HG02571 (cell line): Measurements from ENCODE around the gene OR13C8.
"Not testable (repeated sequence)": the region's sequence is repeated elsewhere in the genome, so short reads cannot be mapped to it uniquely, and the experiment has no call there.

ENCODE experiments used
- ATAC-seq: cut with Tn5 transposase; IDR thresholded peaks from one replicate; pipeline ENCODE4 v1.9.1; 2021; ENCODE audit warnings: mild to moderate bottlenecking, moderate library complexity; ENCODE audit not compliant: unreplicated experiment

Gene OR13C8, protein sequence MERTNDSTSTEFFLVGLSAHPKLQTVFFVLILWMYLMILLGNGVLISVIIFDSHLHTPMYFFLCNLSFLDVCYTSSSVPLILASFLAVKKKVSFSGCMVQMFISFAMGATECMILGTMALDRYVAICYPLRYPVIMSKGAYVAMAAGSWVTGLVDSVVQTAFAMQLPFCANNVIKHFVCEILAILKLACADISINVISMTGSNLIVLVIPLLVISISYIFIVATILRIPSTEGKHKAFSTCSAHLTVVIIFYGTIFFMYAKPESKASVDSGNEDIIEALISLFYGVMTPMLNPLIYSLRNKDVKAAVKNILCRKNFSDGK

DNA sequence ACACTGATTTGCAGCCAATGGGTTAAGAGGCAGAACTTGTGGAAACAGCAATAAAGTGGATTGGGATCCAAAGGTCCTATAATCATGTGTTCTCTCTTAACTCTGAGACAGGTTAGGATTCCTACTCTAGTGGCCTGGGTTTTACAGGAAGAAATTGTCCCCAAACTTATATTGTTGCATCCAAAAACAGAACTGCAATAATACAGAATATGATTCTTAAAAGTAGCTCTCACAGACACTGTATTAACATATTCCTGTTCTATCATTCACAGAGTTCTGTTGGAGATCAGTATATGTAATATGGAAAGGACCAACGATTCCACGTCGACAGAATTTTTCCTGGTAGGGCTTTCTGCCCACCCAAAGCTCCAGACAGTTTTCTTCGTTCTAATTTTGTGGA, at the start of gene OR13C8:
OR13C8 (plus strand) TSS at position 301 of the 400 bp plus-strand sequence; CDS start at position 301, 0 bp downstream.
- ATAC-seq = no peak

GRCh38 chr9:104520241-104520640, 48.7 kb upstream of the OR13C8 start:
- ATAC-seq = not testable (repeated sequence)

DNA sequence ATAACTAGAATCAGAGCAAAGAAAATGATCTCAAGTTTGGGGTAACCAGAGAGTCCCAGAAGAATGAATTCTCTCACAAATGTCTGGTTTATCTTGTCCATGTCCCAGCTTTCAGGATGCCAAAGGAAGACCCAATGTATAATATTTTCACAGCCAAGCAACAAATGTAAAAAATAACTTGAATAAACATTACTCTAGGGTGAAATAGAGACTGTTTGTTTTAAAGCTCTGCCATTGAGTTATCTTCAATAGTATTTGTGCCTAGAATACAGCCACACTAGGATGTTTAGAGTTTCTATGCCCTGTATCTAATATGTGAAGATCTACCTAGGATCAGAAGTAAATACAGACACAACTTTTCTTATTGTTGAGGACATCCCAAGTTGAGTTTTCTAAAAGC, 41.9 kb upstream of the OR13C8 start, which contains the start of gene OR13C4:
OR13C4 (minus strand) TSS at position 101 of the 400 bp plus-strand sequence; CDS start at position 101, 0 bp downstream.
- ATAC-seq = no peak

- ATAC-seq = no peak
These were observed 32.2 kb upstream of the OR13C8 start, which contains the start of gene OR13C3 for GRCh38 chr9:104536756-104537155. Gene OR13C3, minus strand, starts transcription at chr9:104536856. Its CDS starts 133 bp downstream, at chr9:104536723.

DNA sequence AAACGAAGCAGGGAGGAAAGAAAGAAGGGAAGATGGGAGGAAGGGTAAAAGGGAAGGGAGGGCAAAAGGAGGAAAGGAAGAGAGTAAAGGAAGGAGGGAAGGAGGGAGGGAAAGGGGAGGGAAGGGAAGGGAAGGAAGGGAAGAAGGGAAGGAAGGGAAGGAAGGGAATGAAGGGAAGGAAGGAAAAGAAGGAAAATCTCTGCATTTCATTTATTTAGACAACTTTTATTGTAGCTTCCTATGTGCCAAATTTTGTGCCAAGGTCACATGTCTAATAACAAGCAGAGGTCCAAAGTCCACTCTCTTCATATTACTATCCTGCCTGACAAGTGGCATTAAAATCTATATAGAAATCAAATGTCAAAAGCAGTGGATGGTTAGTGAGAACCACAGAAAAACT, 29.7 kb upstream of the OR13C8 start:
- ATAC-seq = no peak

DNA sequence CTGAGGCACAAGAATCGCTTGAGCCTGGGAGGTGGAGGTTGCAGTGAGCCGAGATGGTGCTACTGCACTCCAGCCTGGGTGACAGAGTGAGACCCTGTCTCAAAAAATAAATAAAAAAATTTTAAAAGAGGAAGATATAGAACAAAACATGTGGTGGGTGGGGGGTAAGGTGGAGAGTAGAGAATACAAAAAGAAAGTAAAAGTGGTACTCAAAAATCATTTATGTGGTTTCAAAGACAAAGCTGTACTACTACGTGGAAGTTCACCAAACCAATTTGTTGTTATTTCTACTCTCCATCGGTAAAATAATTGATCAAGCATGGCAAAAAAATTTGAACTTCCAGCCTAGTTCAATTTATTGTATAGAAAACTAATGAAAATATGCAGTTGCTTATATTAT, 24.3 kb upstream of the OR13C8 start:
- no peak for ATAC-seq

GRCh38 chr9:104553261-104553660, 15.7 kb upstream of the OR13C8 start:
- ATAC-seq = no peak

DNA sequence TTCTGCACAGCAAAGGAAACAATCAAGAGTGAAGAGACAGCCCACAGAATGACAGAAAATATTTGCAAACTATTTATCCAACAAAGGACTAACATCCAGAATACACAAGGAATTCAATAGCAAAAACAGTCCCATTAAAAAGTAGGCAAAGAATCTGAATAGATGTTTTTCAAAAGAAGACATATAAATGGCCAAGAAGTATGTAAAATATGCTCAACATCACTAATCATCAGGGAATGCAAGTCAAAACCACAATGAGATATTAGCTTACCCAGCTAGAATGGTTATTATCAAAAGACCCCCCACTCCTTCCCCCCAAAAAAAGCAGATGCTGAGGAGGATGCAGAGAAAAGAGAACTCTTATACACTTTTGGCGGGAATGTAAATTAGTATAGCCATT, 13.4 kb upstream of the OR13C8 start:
- no peak for ATAC-seq

GRCh38 chr9:104556830-104557634, 11.9 kb upstream of the OR13C8 start:
- no peak for ATAC-seq

DNA sequence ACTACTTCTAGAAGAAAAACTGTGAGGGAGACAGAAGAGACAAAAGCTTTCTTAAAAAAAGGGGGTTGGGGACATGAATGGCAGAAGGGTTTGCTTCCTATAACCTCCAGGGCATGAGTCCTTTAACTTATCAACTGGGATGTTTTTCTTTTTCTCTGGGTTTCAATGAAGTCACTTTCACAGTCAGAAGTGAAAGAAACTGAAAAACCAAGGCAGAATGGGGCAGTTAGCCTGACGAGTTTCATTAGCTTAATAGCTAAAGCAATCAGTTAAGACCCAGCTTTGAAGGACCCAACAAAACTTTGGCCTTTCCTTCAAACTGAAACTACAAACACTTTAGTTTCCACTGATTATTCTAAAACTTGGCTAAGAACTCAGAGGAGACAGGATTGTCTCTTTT, 4.6 kb upstream of the OR13C8 start:
- ATAC-seq = no peak

DNA sequence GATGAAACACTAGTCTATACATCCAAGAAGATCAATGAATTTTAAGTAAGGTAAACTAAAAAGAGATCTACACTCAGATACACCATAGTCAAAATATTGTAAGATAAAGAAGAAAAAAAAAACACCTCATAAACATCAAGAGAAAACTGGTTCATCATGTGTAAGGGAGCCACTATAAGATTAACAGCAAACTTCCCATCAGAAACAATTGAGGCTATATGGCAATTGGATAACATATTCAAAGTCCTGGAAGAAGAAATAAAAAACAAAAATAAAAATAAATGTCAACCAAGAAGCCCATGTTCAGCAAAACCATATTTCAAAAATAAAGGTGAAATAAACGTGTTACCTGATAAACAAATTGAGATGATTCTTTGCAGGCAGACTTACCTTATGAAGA, 3.6 kb downstream of the OR13C8 start:
- no peak for ATAC-seq

DNA sequence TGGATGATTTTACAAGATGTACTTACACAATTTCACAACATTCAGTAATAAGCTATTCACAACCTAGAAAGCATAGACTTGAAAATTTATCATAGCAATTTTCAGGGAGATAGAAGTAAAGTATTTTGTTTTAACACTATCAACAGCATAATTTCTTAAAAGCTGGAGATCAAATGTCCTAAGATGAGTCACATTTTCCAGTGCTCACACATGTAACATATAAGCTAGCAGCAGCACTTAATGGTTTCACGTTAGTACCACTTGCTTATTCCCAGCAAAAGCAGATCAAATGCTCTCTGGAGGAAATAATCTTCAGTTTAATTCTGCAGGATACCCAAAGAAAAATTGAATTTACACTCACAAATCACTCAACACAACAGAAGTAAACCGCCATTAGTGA, 6.5 kb downstream of the OR13C8 start:
- no peak for ATAC-seq

DNA sequence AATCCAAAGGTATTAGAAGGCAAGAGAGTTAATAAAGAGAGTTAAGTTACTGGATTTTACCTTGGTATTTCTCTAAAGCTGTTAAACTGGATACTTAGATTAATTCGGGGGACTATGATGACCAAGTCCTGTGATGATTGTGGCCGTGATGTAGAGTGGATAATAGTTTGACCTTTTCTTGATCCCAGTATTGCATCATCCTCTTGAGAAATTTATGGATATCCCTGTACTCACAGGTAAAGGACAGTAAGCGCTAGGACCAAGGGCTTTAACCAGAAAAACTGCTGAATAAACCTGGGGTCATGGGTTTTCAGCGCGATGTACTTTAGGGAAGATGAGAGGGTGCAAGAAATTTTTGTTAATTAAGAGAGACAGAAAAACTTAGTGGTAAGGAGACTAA, 8.3 kb downstream of the OR13C8 start:
- ATAC-seq = no peak

DNA sequence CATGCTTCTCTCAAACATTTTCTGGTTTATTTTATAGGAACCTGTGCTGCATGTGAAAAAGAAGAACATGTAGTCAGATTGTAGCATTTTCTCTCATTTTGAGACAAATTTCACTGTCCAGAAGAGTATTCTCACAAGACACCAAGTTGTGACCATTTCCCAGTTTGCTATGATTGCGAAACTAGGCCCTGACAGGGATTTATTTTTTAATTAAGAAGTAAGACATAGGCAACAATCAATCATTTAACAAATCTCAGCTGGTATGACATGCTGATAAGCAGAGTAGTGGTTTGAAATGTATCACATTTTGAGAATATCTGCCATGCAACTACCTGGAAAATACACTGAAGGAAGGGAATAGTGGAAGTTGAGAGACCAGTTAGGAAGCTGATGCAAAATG, 11.6 kb downstream of the OR13C8 start:
- ATAC-seq = no peak

DNA sequence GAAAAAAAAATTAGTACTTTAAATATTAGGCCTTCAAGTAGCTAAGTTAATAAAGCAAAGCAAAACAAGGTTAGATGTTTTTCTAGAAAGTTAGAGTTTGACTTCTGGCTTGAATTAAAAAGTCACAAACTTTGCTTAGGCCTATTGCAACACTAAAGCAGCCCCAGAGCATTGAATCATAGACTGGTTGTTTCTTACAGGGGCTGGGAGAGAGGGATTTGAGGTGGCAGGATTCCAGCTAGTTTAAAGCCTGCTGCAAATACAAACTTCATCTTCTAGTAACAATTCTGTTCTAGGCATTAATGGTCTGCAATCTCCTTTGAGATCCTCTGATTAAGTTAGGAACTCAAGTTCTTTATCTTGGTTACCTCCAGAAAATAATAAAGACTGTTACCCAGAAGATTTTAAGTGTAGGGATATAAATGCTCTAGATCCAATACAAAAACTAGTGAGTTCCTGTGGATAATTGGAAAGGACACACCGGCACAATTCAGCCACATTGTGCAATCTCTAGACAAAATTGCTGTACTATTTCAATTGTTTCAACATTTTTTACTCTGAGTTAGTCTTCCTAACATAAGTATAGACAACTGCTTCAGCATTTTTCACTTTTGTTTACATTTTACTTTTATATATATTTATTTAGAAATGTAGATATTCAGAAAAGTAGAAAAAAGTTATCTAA, 17.7 kb downstream of the OR13C8 start:
- no peak for ATAC-seq

DNA sequence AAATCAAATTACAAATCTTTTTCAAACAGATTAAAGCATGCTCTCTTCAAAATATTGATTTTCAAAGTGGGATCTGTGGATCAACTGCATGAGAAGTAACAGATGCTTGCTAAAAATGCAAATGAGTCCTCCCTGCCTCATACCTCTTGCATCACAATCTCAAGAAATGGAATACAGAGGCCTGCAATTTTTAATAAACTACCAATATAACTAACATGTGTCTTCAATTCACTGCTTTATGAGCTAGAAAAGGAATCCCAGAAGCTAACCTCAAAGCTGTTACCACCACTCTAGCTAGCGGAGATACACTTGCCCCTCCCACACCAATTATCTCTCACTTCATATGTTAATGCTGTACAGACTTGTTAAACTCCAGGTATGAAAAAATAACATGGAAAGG, 20.7 kb downstream of the OR13C8 start:
- ATAC-seq = no peak

DNA sequence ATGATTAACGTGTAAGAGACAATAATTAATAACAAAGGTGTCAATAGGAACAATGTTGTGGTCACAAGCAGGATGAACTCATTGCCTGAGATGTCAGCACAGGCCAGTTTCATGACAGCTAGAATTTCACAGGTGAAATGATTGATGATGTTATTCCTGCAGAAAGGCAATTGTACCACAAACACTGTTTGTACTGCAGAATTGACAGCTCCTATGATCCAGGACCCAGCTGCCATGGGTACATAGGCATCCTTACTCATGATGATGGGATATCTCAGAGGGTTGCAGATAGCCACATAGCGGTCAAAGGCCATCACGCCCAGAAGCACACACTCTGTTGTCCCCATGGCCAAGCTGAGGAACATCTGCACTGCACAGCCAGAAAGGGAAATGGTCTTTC, 29.8 kb downstream of the OR13C8 start:
- not testable (repeated sequence) for ATAC-seq

DNA sequence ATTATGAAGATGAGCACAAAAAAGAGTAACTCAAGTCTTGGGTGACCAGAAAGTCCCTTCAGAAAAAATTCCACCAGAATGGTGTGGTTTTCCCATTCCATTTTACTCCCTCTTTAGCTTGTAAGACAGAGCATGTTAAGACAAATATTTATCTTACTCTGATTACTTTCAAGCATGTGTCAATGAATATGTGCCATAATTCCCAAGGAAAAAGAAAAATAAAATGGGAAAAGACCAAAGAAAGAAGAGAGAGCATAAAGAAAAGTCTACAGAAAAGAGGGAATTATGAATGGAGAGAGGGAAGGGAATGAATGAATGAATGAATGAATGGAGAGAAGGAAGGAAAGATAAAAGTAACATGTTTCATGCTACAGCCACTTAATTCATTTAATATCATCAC, 30.3 kb downstream of the OR13C8 start, which contains the start of gene OR13C5:
OR13C5 (minus strand) TSS at position 101 of the 400 bp plus-strand sequence; CDS start at position 101, 0 bp downstream.
- not testable (repeated sequence) for ATAC-seq

GRCh38 chr9:104604801-104605200, 35.8 kb downstream of the OR13C8 start:
- ATAC-seq = no peak

DNA sequence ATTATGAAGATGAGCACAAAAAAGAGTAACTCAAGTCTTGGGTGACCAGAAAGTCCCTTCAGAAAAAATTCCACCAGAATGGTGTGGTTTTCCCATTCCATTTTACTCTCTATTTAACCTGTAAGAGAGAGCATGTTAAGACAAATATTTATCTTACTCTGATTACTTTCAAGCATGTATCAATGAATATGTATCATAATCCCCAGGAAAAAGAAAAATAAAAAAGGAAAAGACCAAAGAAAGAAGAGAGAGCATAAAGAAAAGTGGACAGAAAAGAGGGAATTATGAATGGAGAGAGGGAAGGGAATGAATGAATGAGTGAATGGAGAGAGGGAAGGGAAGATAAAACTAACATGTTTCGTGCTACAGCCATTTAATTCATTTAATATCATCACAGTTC, 36.6 kb downstream of the OR13C8 start, which contains the start of gene OR13C2:
OR13C2 (minus strand) TSS at position 101 of the 400 bp plus-strand sequence; CDS start at position 101, 0 bp downstream.
- ATAC-seq = not testable (repeated sequence)

- ATAC-seq = no peak
These were observed 37.2 kb downstream of the OR13C8 start for GRCh38 chr9:104606152-104606551.
